IMR-90 (cell line): ENCODE measurements around the gene CDH1. TPM values are rescaled to one million over a fixed set of nuclear protein-coding genes. Genes with fewer than 3 reads are reported as not detected.

Experiments used
- ATAC-seq: fragments of 200-7000 bp; cut with Tn5 transposase; 2 replicates; pipeline ENCODE4 v1.9.1; 2020; ENCODE audit warnings: low read depth, mild to moderate bottlenecking, moderate library complexity
- BruUV-seq: library from RNA; stranded (reverse); fragments of 400-500 nt; replicated peaks from 2 replicates; lab custom pipeline; 2021; lab: Mats Ljungman, UMichigan
- CTCF ChIA-PET: fragments of 300-600 bp; formaldehyde crosslinking; extraction: SDS; loops from one replicate; lab custom pipeline; 2021; ENCODE audit warnings: antibody characterized with exemption; lab: Yijun Ruan, JAX
- POLR2A ChIA-PET: fragments of 300-600 bp; sonication (Branson Sonifier 250); formaldehyde crosslinking; loops from one replicate; lab custom pipeline; 2022; ENCODE audit warnings: antibody characterized with exemption; ENCODE audit not compliant: unreplicated experiment; lab: Charles Lee
- DNase-seq: peaks from one replicate; pipeline ENCODE4 v3.0.0; 2013
- H2AFZ ChIP-seq: replicated peaks from 2 replicates; pipeline ENCODE3; 2013; ENCODE audit warnings: low read length, mild to moderate bottlenecking; ENCODE audit not compliant: poor library complexity
- H2AK5ac ChIP-seq: 2 replicates; pipeline ENCODE4 v1.6.1; 2013; ENCODE audit warnings: low read depth, low read length, inconsistent platforms
- H2AK9ac ChIP-seq: replicated peaks from 2 replicates; pipeline ENCODE3; 2013; ENCODE audit warnings: mild to moderate bottlenecking, low read depth, low read length, moderate library complexity; ENCODE audit not compliant: poor library complexity
- H2BK120ac ChIP-seq: 2 replicates; pipeline ENCODE4 v1.6.1; 2013; ENCODE audit warnings: low read depth, low read length, inconsistent platforms
- H2BK15ac ChIP-seq: 3 replicates; pipeline ENCODE4 v1.6.1; 2013; ENCODE audit warnings: low read depth, low read length, inconsistent platforms
- H2BK20ac ChIP-seq: 2 replicates; pipeline ENCODE4 v1.6.1; 2013; ENCODE audit warnings: low read depth, mild to moderate bottlenecking, inconsistent platforms, low read length, moderate library complexity
- H2BK5ac ChIP-seq: 2 replicates; pipeline ENCODE4 v1.6.1; 2013; ENCODE audit warnings: mild to moderate bottlenecking, low read depth, low read length, inconsistent platforms; ENCODE audit not compliant: poor library complexity, severe bottlenecking
- H3K14ac ChIP-seq: replicated peaks from 2 replicates; pipeline ENCODE4 v1.6.1; 2013; ENCODE audit warnings: low read depth, low read length, inconsistent platforms
- H3K18ac ChIP-seq: 2 replicates; pipeline ENCODE4 v1.6.1; 2013; ENCODE audit warnings: low read depth, low read length, control low read depth
- H3K23ac ChIP-seq: 2 replicates; pipeline ENCODE4 v1.6.1; 2013; ENCODE audit warnings: low read depth, low read length, inconsistent platforms
- H3K27ac ChIP-seq: 2 replicates; pipeline ENCODE4 v1.5.1; 2013; ENCODE audit warnings: mild to moderate bottlenecking, control low read depth, low read length; ENCODE audit not compliant: insufficient read depth
- H3K27me3 ChIP-seq: 2 replicates; pipeline ENCODE4 v1.6.1; 2013; ENCODE audit warnings: low read length; ENCODE audit not compliant: control insufficient read depth, insufficient read depth
- H3K36me3 ChIP-seq: 2 replicates; pipeline ENCODE4 v1.6.1; 2013; ENCODE audit warnings: low read length, mixed read lengths; ENCODE audit not compliant: control insufficient read depth, insufficient read depth
- H3K4ac ChIP-seq: 2 replicates; pipeline ENCODE4 v1.6.1; 2013; ENCODE audit warnings: low read depth, low read length, inconsistent platforms
- H3K4me1 ChIP-seq: 2 replicates; pipeline ENCODE4 v1.6.1; 2013; ENCODE audit warnings: low read length, mixed read lengths; ENCODE audit not compliant: control insufficient read depth, insufficient read depth
- H3K4me2 ChIP-seq: 2 replicates; pipeline ENCODE4 v1.6.1; 2013; ENCODE audit warnings: low read depth, mild to moderate bottlenecking, control low read depth, low read length, moderate library complexity
- H3K4me3 ChIP-seq: 2 replicates; pipeline ENCODE4 v1.5.1; 2013; ENCODE audit warnings: low read depth, mild to moderate bottlenecking, control low read depth, low read length, moderate library complexity; ENCODE audit not compliant: insufficient read depth
- H3K56ac ChIP-seq: 2 replicates; pipeline ENCODE4 v1.6.1; 2013; ENCODE audit warnings: low read length, inconsistent platforms; ENCODE audit not compliant: insufficient read depth; ENCODE audit errors: extremely low read depth
- H3K79me1 ChIP-seq, 2 experiments: 2 replicates each; pipeline ENCODE4 v1.6.1; 2013; ENCODE audit warnings: low read length in 2 of 2, inconsistent platforms in 1 of 2, low read depth in 1 of 2
- H3K9ac ChIP-seq: 2 replicates; pipeline ENCODE4 v1.6.1; 2013; ENCODE audit warnings: low read depth, low read length, control low read depth
- H3K9me1 ChIP-seq: 2 replicates; pipeline ENCODE4 v1.6.1; 2013; ENCODE audit warnings: low read length, inconsistent platforms; ENCODE audit not compliant: insufficient read depth
- H3K9me3 ChIP-seq: 2 replicates; pipeline ENCODE4 v1.6.1; 2013; ENCODE audit warnings: low read length; ENCODE audit not compliant: control insufficient read depth, insufficient read depth
- H4K20me1 ChIP-seq: 2 replicates; pipeline ENCODE4 v1.6.1; 2013; ENCODE audit warnings: low read length, inconsistent platforms; ENCODE audit not compliant: insufficient read depth
- H4K5ac ChIP-seq: 2 replicates; pipeline ENCODE4 v1.6.1; 2013; ENCODE audit warnings: mild to moderate bottlenecking, low read depth, low read length, control low read depth
- H4K8ac ChIP-seq, 2 experiments: 2 replicates each; pipeline ENCODE4 v1.6.1; 2013; ENCODE audit warnings: low read depth in 2 of 2, low read length in 2 of 2, control low read depth in 1 of 2, inconsistent platforms in 1 of 2
- H4K91ac ChIP-seq: 2 replicates; pipeline ENCODE4 v1.6.1; 2013; ENCODE audit warnings: low read depth, low read length, inconsistent platforms; ENCODE audit not compliant: insufficient read depth
- BHLHE40 ChIP-seq: fragments of 150-350 bp; IDR thresholded peaks from 2 replicates; pipeline ENCODE4 v1.6.1; 2016; ENCODE audit warnings: mild to moderate bottlenecking, low read depth, low read length
- CEBPB ChIP-seq: IDR thresholded peaks from 2 replicates; pipeline ENCODE4 v1.6.1; 2012; ENCODE audit warnings: low read depth, low read length, improper control_type of control experiment
- ELK1 ChIP-seq: fragments of 150-350 bp; IDR thresholded peaks from 2 replicates; pipeline ENCODE4 v1.6.1; 2016; ENCODE audit warnings: low read depth, mild to moderate bottlenecking, low read length, moderate library complexity, borderline replicate concordance
- FOS ChIP-seq: fragments of 150-350 bp; IDR thresholded peaks from 2 replicates; pipeline ENCODE4 v1.6.1; 2016; ENCODE audit warnings: low read depth, low read length
- MAZ ChIP-seq: IDR thresholded peaks from 2 replicates; pipeline ENCODE4 v1.6.1; 2012; ENCODE audit warnings: low read depth, mild to moderate bottlenecking, low read length, improper control_type of control experiment, moderate library complexity, borderline replicate concordance
- MXI1 ChIP-seq: IDR thresholded peaks from 2 replicates; pipeline ENCODE4 v1.6.1; 2012; ENCODE audit warnings: low read depth, mild to moderate bottlenecking, low read length, moderate library complexity, borderline replicate concordance
- NFE2L2 ChIP-seq: fragments of 150-350 bp; IDR thresholded peaks from 2 replicates; pipeline ENCODE4 v1.6.1; 2016; ENCODE audit warnings: low read depth, mild to moderate bottlenecking, low read length
- POLR2A ChIP-seq: IDR thresholded peaks from 2 replicates; pipeline ENCODE4 v1.6.1; 2012; ENCODE audit warnings: mild to moderate bottlenecking, low read depth, low read length
- RCOR1 ChIP-seq: IDR thresholded peaks from 2 replicates; pipeline ENCODE4 v1.6.1; 2012; ENCODE audit warnings: mild to moderate bottlenecking, low read length, improper control_type of control experiment; ENCODE audit not compliant: insufficient replicate concordance
- RFX5 ChIP-seq: IDR thresholded peaks from 2 replicates; pipeline ENCODE4 v1.8.0; 2012; ENCODE audit warnings: low read depth, mild to moderate bottlenecking, low read length, moderate library complexity
- SMC3 ChIP-seq: fragments of 150-350 bp; IDR thresholded peaks from 2 replicates; pipeline ENCODE4 v1.6.1; 2016; ENCODE audit warnings: low read depth, mild to moderate bottlenecking, antibody characterized with exemption, low read length, moderate library complexity
- USF2 ChIP-seq: fragments of 150-350 bp; IDR thresholded peaks from 2 replicates; pipeline ENCODE4 v1.6.1; 2017; ENCODE audit warnings: mild to moderate bottlenecking, antibody characterized with exemption, low read length, low read depth
- WGBS, 2 experiments: methylation state at CpG; one replicate each; pipeline versions ENCODE4 v1.1.5 to v1.1.7; 2013; ENCODE audit warnings: missing lambda C conversion rate in 2 of 2; ENCODE audit not compliant: insufficient read length in 1 of 2; ENCODE audit errors: extremely low coverage in 2 of 2; 5-methylcytosine and 5-hydroxymethylcytosine counted together
- dilution Hi-C: fragments of 300-500 bp; cut with HindIII; formaldehyde crosslinking; loops from one replicate; pipeline ENCODE4 v1.14.3; 2018; ENCODE audit warnings: low sequenced_read_pairs; ENCODE audit not compliant: unreplicated experiment
- in situ Hi-C: fragments of 300-500 bp; cut with MboI; formaldehyde crosslinking; loops from 3 replicates; pipeline ENCODE4 v1.14.3; 2019; ENCODE audit warnings: low sequenced_read_pairs, inconsistent platforms, mixed read lengths
- intact Hi-C: fragments of 100-400 bp; cut with micrococcal nuclease; formaldehyde crosslinking; loops from 2 replicates; pipeline ENCODE4 v1.10.0; 2022
- polyA plus RNA-seq, 3 experiments: library from polyadenylated mRNA; depleted of rRNA; stranded (reverse); fragments of >200 nt; gene quantifications; 2 replicates each; pipeline ENCODE4 v1.2.3, GENCODE V29; 2012; ENCODE audit warnings: low replicate concordance in 1 of 3
- total RNA-seq: library from RNA; depleted of rRNA; stranded (reverse); fragments of >200 nt; gene quantifications from 2 replicates; pipeline ENCODE4 v1.2.3, GENCODE V29; 2012

The CDH1 gene
- total and polyA plus RNA-seq, 2 of the 4 experiments (the other 2 are of a cell fraction), result under 0.01 TPM; not detected in 1

- no peak overlapping the region for H2AFZ ChIP-seq
- no peak overlapping the region for H2BK120ac ChIP-seq
- no peak overlapping the region for H2BK20ac ChIP-seq
- H3K4me2 ChIP-seq, result no peak overlapping the region
- CTCF ChIA-PET, result no interaction called here
- POLR2A ChIA-PET, result no interaction called here
- dilution Hi-C loops, result no loop called here
- no peak overlapping the region for H3K56ac ChIP-seq
- intact Hi-C loops, result no loop called here
- no peak overlapping the region for H3K27ac ChIP-seq
- H3K9me1 ChIP-seq, result no peaks in the 10 kb centered on the region
- H3K18ac ChIP-seq, result no peak overlapping the region
- H3K9me3 ChIP-seq, result no peaks in the 10 kb centered on the region; the same call in 1 of the 2 replicates
- H4K8ac ChIP-seq, result no peak overlapping the region
- no CpG with 5 or more reads among the region's 2 CpGs for WGBS, 2 experiments
- H3K9ac ChIP-seq, result no peak overlapping the region
- no peak overlapping the region for H2BK15ac ChIP-seq
- no peaks in the 10 kb centered on the region for H4K20me1 ChIP-seq
- no peaks in the 10 kb centered on the region for H3K4me1 ChIP-seq
- in situ Hi-C loops, result no loop called here
- H3K4me3 ChIP-seq, result no peak overlapping the region
- no peak overlapping the region for H3K23ac ChIP-seq
- H3K36me3 ChIP-seq, result no peaks in the 10 kb centered on the region
- H4K91ac ChIP-seq, result no peak overlapping the region
- H3K4ac ChIP-seq, result no peak overlapping the region
- no peak overlapping the region for H4K5ac ChIP-seq
- no peak overlapping the region for H3K14ac ChIP-seq
- ATAC-seq, result no peak
- TF ChIP-seq BHLHE40 (no peak), MAZ (no peak), MXI1 (no peak), RCOR1 (no peak), FOS (no peak), CEBPB (no peak), ELK1 (no peak), SMC3 (no peak), USF2 (no peak), NFE2L2 (no peak), POLR2A (no peak), RFX5 (no peak)
- H2AK9ac ChIP-seq, result no peak overlapping the region
- no TSS peak for BruUV-seq
- no peak for DNase-seq
- H2BK5ac ChIP-seq, result no peak overlapping the region
- H3K79me1 ChIP-seq, result no peaks in the 10 kb centered on the region
- peaks cover 14% of the 10 kb centered on the region for H3K27me3 ChIP-seq
- no peak overlapping the region for H2AK5ac ChIP-seq
Measured at GRCh38 chr16:68768771-68769170, 31.7 kb downstream of the CDH1 start.
